T-helper 2 cell treated with Interferon-gamma antibody and Interleukin-4, amounts not matched to agents 5 μg/mL and 100 μg/mL, for 36 hours (primary cell): ENCODE data around the gene SPACA9.

Experiments used
- DNase-seq: peaks from one replicate; pipeline ENCODE4 v3.0.0; 2021; ENCODE audit warnings: low spot score
- H3K27ac Mint-ChIP-seq: one replicate; pipeline ENCODE4 v1.8.0; 2021; ENCODE audit warnings: mild to moderate bottlenecking, mixed read lengths
- H3K27me3 Mint-ChIP-seq: one replicate; pipeline ENCODE4 v1.8.0; 2021; ENCODE audit warnings: low read depth, mixed read lengths
- H3K36me3 Mint-ChIP-seq: one replicate; pipeline ENCODE4 v1.8.0; 2021; ENCODE audit warnings: low read depth, mixed read lengths
- H3K4me1 Mint-ChIP-seq: one replicate; pipeline ENCODE4 v1.8.0; 2021; ENCODE audit warnings: low read depth, mixed read lengths
- H3K4me3 Mint-ChIP-seq: one replicate; pipeline ENCODE4 v1.8.0; 2022; ENCODE audit warnings: mild to moderate bottlenecking, moderate library complexity, mixed read lengths
- H3K9me3 Mint-ChIP-seq: one replicate; pipeline ENCODE4 v1.8.0; 2021; ENCODE audit warnings: mixed read lengths

Gene SPACA9

DNA sequence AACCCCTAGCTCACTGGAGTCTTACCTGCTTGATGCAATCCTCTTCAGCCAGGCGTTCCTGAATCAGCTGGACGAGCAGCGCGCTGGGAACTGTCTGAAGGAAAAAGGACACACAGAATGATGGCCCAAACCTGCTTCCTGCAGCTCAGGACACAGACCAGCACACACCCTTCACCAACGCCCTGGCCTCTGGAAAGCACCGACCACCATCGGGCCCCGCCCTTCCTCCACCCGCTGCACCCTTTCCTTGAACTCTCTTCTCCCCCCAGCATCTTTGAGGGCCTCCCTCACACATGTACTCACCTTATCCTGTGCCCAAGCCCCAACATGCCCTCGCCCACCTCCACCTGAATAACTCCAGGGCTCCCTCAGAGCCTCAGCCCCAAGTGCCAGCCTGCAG lies 23.9 kb upstream of the SPACA9 start:
- no peak for DNase-seq
- H3K36me3 Mint-ChIP-seq = no peaks in the 10 kb centered on the region
- peaks cover 2% of the 10 kb centered on the region for H3K27me3 Mint-ChIP-seq
- H3K27ac Mint-ChIP-seq = no peak overlapping the region
- peaks cover 8% of the 10 kb centered on the region for H3K4me1 Mint-ChIP-seq
- no peaks in the 10 kb centered on the region for H3K9me3 Mint-ChIP-seq
- no peak overlapping the region for H3K4me3 Mint-ChIP-seq

DNA sequence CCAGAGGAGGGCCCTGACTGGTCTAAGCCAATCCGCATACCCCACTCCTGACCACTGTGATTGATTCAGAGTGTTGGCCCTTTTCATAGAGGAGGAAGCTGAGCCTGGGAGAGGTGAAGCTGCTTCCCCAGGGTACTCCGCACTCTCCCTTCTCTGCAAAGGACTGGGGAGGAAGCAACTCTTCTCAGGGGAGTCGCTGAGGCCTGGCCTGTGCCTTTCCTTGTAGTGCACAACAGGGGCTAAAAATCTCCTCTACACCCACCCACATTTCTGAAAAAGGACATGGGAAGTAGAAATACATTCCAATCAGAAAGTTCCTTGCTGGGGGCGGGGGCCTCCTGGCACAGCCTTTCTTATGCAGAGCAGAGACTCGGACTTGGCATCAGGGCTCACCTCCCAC lies 22.8 kb upstream of the SPACA9 start:
- H3K4me1 Mint-ChIP-seq = peaks cover 4% of the 10 kb centered on the region
- no peak overlapping the region for H3K27ac Mint-ChIP-seq
- H3K27me3 Mint-ChIP-seq = peaks cover 2% of the 10 kb centered on the region
- H3K9me3 Mint-ChIP-seq = no peaks in the 10 kb centered on the region
- no peak overlapping the region for H3K4me3 Mint-ChIP-seq
- H3K36me3 Mint-ChIP-seq = no peaks in the 10 kb centered on the region
- DNase-seq = no peak

- no peaks in the 10 kb centered on the region for H3K9me3 Mint-ChIP-seq
- peaks cover 1% of the 10 kb centered on the region for H3K4me1 Mint-ChIP-seq
- no peak for DNase-seq
- peaks cover 2% of the 10 kb centered on the region for H3K27me3 Mint-ChIP-seq
- H3K36me3 Mint-ChIP-seq = no peaks in the 10 kb centered on the region
- H3K27ac Mint-ChIP-seq = no peak overlapping the region
- no peak overlapping the region for H3K4me3 Mint-ChIP-seq
Observed at GRCh38 chr9:132857031-132857430, 21.7 kb upstream of the SPACA9 start.

- Mint-ChIP-seq H3K27ac (no peak overlapping the region), H3K4me1 (peaks cover 1% of the 10 kb centered on the region), H3K9me3 (no peaks in the 10 kb centered on the region), H3K27me3 (peaks cover 2% of the 10 kb centered on the region), H3K36me3 (no peaks in the 10 kb centered on the region), H3K4me3 (no peak overlapping the region)
- no peak for DNase-seq
Observed at GRCh38 chr9:132857616-132858342, 20.9 kb upstream of the SPACA9 start.

GRCh38 chr9:132858751-132859150 lies 19.9 kb upstream of the SPACA9 start:
- H3K9me3 Mint-ChIP-seq = no peaks in the 10 kb centered on the region
- peaks cover 2% of the 10 kb centered on the region for H3K27me3 Mint-ChIP-seq
- no peak overlapping the region for H3K27ac Mint-ChIP-seq
- DNase-seq = no peak
- H3K4me3 Mint-ChIP-seq = no peak overlapping the region
- no peaks in the 10 kb centered on the region for H3K4me1 Mint-ChIP-seq
- no peaks in the 10 kb centered on the region for H3K36me3 Mint-ChIP-seq

DNA sequence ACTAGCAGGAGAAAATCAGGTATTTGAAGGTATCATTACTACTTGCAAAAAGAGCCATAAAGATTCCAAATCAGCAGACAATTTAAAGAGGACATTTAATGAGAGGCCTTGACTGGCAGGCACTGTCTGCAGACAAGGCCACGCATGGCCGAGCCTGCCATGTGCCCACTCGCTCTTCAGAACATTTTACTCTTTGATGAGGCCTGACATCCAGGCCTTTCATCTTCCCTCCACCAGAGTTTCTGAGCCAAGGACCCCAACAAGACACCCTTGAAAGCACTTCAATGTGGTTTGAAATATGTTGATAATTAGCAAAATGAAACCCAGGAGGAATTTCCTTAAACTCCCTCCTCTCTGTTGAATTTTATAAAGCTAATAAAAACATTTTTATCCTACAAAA lies 17.0 kb upstream of the SPACA9 start:
- no peak for DNase-seq
- peaks cover 4% of the 10 kb centered on the region for H3K27me3 Mint-ChIP-seq
- H3K9me3 Mint-ChIP-seq = no peaks in the 10 kb centered on the region
- H3K36me3 Mint-ChIP-seq = no peaks in the 10 kb centered on the region
- H3K27ac Mint-ChIP-seq = no peak overlapping the region
- H3K4me1 Mint-ChIP-seq = no peaks in the 10 kb centered on the region
- no peak overlapping the region for H3K4me3 Mint-ChIP-seq

DNA sequence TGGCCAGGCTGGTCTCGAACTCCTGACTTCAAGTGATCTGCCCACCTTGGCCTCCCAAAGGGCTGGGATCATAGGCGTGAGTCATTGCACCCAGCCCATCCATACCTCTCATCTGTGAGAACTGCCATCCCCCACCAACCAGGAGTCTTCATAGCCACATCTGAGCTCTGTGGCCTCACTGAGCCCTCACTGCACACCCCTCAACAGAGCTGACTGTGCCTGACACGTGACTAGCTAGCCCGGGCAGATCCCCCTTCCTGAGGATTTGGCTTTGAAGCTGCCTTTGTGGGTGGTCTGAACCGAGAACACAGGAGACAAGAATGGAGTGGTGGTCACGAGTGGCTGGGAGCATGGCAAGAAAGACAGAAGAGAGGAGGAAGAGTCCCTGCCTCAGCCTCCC lies 16.2 kb upstream of the SPACA9 start:
- Mint-ChIP-seq H3K9me3 (no peaks in the 10 kb centered on the region), H3K27ac (no peak overlapping the region), H3K36me3 (no peaks in the 10 kb centered on the region), H3K4me3 (no peak overlapping the region), H3K4me1 (no peaks in the 10 kb centered on the region), H3K27me3 (peaks cover 4% of the 10 kb centered on the region)
- no peak for DNase-seq

DNA sequence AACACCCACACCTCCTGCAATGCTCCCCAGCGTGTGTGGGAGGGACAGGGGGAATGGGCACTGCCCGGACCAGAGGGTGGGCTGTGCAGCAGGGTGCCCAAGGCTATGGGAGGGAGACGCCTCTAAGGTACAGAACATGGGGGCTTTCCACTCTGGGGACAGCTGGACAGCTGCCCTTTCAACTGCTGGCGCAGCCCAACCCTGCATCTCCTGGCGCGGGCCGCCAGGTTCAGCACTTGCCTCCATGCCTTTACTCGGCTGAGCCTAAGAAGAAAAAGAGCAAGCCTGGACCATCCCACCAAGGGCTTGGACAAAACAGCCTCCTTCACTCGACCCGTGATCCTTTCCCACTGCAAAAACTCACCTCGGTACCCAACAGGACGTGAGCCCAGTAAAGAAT lies 15.6 kb upstream of the SPACA9 start:
- no peaks in the 10 kb centered on the region for H3K4me1 Mint-ChIP-seq
- peaks cover 4% of the 10 kb centered on the region for H3K27me3 Mint-ChIP-seq
- H3K4me3 Mint-ChIP-seq = no peak overlapping the region
- H3K9me3 Mint-ChIP-seq = no peaks in the 10 kb centered on the region
- no peak for DNase-seq
- H3K36me3 Mint-ChIP-seq = no peaks in the 10 kb centered on the region
- no peak overlapping the region for H3K27ac Mint-ChIP-seq

DNA sequence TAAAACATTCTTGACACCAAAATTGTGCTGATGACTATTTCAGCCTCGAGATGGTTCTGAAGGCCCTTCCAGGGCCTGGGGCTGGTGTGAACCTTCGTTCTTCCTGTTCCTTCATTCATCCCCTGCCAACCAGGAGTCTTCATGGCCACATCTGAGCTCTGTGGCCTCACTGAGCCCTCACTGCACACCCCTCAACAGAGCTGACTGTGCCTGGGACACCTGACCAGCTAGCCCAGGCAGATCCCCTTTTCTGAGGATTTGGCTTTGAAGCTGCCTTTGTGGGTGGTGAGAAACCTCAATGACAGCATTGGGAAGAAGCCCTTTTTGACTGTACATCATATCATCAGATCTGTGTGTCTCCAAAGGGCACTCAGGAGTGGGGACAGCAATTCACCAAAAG lies 14.4 kb upstream of the SPACA9 start:
- DNase-seq = no peak
- no peak overlapping the region for H3K4me3 Mint-ChIP-seq
- H3K27ac Mint-ChIP-seq = no peak overlapping the region
- H3K27me3 Mint-ChIP-seq = peaks cover 3% of the 10 kb centered on the region
- no peaks in the 10 kb centered on the region for H3K9me3 Mint-ChIP-seq
- no peaks in the 10 kb centered on the region for H3K4me1 Mint-ChIP-seq
- H3K36me3 Mint-ChIP-seq = no peaks in the 10 kb centered on the region

DNA sequence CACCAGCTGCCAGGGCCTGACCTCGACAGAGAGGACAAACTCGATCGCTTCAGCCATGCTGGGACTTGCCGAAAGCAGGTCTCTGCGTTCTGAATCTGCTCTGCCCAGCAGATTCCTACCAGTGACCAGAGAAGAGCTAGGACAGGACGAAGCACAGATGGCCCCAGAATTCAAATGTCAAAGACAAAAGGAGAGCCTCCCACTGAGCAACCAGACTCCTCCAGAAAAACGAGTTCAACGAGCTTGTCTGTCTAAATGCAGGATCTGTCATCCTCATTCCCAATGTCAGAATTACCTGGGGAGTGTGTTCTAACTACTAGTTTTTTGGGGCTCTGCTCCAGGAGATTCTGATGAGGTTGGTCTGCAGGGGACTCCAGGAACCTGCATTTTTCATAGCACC lies 14.0 kb upstream of the SPACA9 start:
- Mint-ChIP-seq H3K9me3 (no peaks in the 10 kb centered on the region), H3K27me3 (peaks cover 3% of the 10 kb centered on the region), H3K36me3 (no peaks in the 10 kb centered on the region), H3K27ac (no peak overlapping the region), H3K4me3 (no peak overlapping the region), H3K4me1 (no peaks in the 10 kb centered on the region)
- DNase-seq = no peak

GRCh38 chr9:132866898-132867297 lies 11.8 kb upstream of the SPACA9 start:
- Mint-ChIP-seq H3K36me3 (no peaks in the 10 kb centered on the region), H3K27ac (no peak overlapping the region), H3K4me1 (no peaks in the 10 kb centered on the region), H3K4me3 (no peak overlapping the region), H3K9me3 (no peaks in the 10 kb centered on the region), H3K27me3 (peaks cover 3% of the 10 kb centered on the region)
- DNase-seq = no peak

DNA sequence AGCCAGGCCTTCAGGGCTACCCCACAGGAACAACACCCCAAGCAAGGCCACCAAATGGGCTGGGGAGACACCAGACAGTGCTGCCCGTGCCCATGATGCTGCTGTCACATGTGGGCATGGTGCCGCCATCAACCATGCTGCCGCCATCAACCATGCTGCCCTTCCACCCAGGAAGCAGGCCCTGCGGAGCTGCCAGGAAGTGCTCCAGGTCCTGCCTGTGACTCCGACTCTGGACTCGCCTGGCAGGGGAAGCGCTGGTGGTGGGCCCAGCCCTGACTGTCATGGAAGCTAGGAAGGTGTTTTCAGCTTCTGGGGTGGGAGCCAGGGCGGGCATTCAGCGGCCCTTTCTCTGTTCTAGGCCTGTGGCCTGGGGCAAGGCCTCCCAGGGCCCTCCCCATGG lies 9.4 kb upstream of the SPACA9 start:
- no peaks in the 10 kb centered on the region for H3K9me3 Mint-ChIP-seq
- no peak overlapping the region for H3K27ac Mint-ChIP-seq
- H3K4me3 Mint-ChIP-seq = no peak overlapping the region
- H3K36me3 Mint-ChIP-seq = no peaks in the 10 kb centered on the region
- no peaks in the 10 kb centered on the region for H3K27me3 Mint-ChIP-seq
- H3K4me1 Mint-ChIP-seq = peaks cover 5% of the 10 kb centered on the region
- no peak for DNase-seq

GRCh38 chr9:132873403-132873802 lies 5.3 kb upstream of the SPACA9 start:
- DNase-seq = no peak
- Mint-ChIP-seq H3K4me3 (peak overlapping the region; percentile 0), H3K36me3 (no peaks in the 10 kb centered on the region), H3K9me3 (no peaks in the 10 kb centered on the region), H3K27me3 (no peaks in the 10 kb centered on the region), H3K27ac (peak overlapping the region; percentile 12), H3K4me1 (peaks cover 5% of the 10 kb centered on the region)

DNA sequence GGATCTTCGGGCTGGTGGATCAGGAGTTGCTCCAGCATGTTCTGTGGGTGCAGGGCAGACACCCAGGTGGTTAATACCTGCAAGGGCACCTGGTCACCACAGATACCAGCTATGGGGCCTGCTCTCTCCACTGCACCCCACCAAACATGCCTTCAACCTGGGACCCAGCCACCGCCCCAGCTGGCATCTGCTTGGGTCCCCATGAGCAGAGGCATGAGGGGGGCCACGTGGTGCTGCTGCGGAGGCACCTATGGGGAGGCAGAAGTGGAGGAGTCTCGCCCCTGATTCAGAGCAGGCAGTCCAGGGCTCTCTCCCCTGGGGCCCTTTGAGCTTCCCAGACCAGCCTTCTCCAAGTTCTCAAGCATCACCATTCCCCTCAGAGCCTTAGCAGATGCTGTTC lies 3.5 kb upstream of the SPACA9 start:
- H3K27me3 Mint-ChIP-seq = no peaks in the 10 kb centered on the region
- H3K27ac Mint-ChIP-seq = no peak overlapping the region

GRCh38 chr9:132876849-132877248 lies 1.8 kb upstream of the SPACA9 start:
- peaks cover 19% of the 10 kb centered on the region for H3K4me1 Mint-ChIP-seq
- H3K27ac Mint-ChIP-seq = no peak overlapping the region
- DNase-seq = no peak
- no peaks in the 10 kb centered on the region for H3K36me3 Mint-ChIP-seq
- no peaks in the 10 kb centered on the region for H3K27me3 Mint-ChIP-seq
- H3K4me3 Mint-ChIP-seq = peak overlapping the region; percentile 77
- no peaks in the 10 kb centered on the region for H3K9me3 Mint-ChIP-seq

More for the DNA sequence above, 3.5 kb upstream of the SPACA9 start:
- no peak for DNase-seq
- Mint-ChIP-seq H3K4me1 (peaks cover 17% of the 10 kb centered on the region), H3K36me3 (no peaks in the 10 kb centered on the region), H3K4me3 (no peak overlapping the region), H3K9me3 (no peaks in the 10 kb centered on the region)
